Sigmoid colon (tissue), 7 donors: ENCODE results near the gene SLC2A13. TPM values are rescaled to one million over a fixed set of nuclear protein-coding genes. Genes with fewer than 3 reads are reported as not detected.

ENCODE experiments used
- DNase-seq: peaks from one replicate; pipeline ENCODE4 v3.0.0-alpha.2; 2019
- H3K27ac ChIP-seq, 4 donors: fragments of 200-600 bp; sonication (generic); one replicate each; pipeline ENCODE4 v1.5.1; 2016 to 2019; ENCODE audit warnings: mild to moderate bottlenecking in 1 of 4
- H3K27me3 ChIP-seq, 3 donors: fragments of 200-600 bp; sonication (generic); one replicate each; pipeline ENCODE4 v1.5.1; 2019; ENCODE audit warnings: mild to moderate bottlenecking in 1 of 3
- H3K36me3 ChIP-seq, 4 donors: fragments of 200-600 bp; sonication (generic); one replicate each; pipeline ENCODE4 v1.5.1; 2016 to 2019
- H3K4me1 ChIP-seq, 4 donors: fragments of 200-600 bp; sonication (generic); one replicate each; pipeline ENCODE4 v1.5.1; 2017 to 2019
- H3K4me3 ChIP-seq, 4 donors: fragments of 200-600 bp; sonication (generic); one replicate each; pipeline ENCODE4 v1.5.1; 2017 to 2019; ENCODE audit warnings: mild to moderate bottlenecking in 2 of 4, moderate library complexity in 1 of 4
- H3K9me3 ChIP-seq, 4 donors: fragments of 200-600 bp in 3 of 4; sonication (generic) in 3 of 4; one replicate each; pipeline versions ENCODE4 v1.5.1 to v1.6.1; 2013 to 2019
- EP300 ChIP-seq, 4 donors: sonication (generic); formaldehyde crosslinking; IDR thresholded peaks; one replicate each; pipeline ENCODE4 v1.6.1; 2017; ENCODE audit warnings: antibody characterized with exemption in 4 of 4
- POLR2A ChIP-seq, 2 donors: fragments of 450-650 bp; IDR thresholded peaks; one replicate each; pipeline ENCODE4 v1.6.1; 2016; ENCODE audit warnings: antibody characterized with exemption in 2 of 2, mild to moderate bottlenecking in 2 of 2, moderate library complexity in 2 of 2
- POLR2AphosphoS5 ChIP-seq, 4 donors: sonication (generic); formaldehyde crosslinking; IDR thresholded peaks; one replicate each; pipeline ENCODE4 v1.6.1; 2017; ENCODE audit warnings: antibody characterized with exemption in 4 of 4
- WGBS, 2 donors: extraction: QIAGEN DNeasy Blood & Tissue Kit; methylation state at CpG; one replicate each; pipeline ENCODE4 v1.1.7; 2013; 5-methylcytosine and 5-hydroxymethylcytosine counted together
- intact Hi-C: fragments of 100-400 bp; cut with DNase I; formaldehyde crosslinking; loops from one replicate; pipeline ENCODE4 v1.15.1; 2023
- polyA plus RNA-seq, 3 donors: library from polyadenylated mRNA; stranded (reverse); fragments of 200-250 nt; gene quantifications; one replicate each; pipeline ENCODE4 v1.2.3, GENCODE V29; 2013
- total RNA-seq, 4 donors: library from RNA; depleted of rRNA; stranded (reverse); fragments of >200 nt; gene quantifications; one replicate each; pipeline ENCODE4 v1.1.0, GENCODE V29; 2016
- TF ChIP-seq, protein P1 (sequence below), 4 experiments: fragments of 450-650 bp in 3 of 4; fragments of 200-600 bp in 1 of 4; IDR thresholded peaks; one replicate each; pipeline ENCODE4 v1.5.1; 2016 to 2019; ENCODE audit warnings: antibody characterized with exemption in 4 of 4, mild to moderate bottlenecking in 3 of 4, moderate library complexity in 2 of 4
- donor health status: healthy with polysubstance abuse.
- donor health status: Bipolar disorder and iron deficiency.
- donor health status: healthy.

SLC2A13 gene
- total and polyA plus RNA-seq, 7 donors = 1.8 to 32.3 (median 20.2) TPM

DNA sequence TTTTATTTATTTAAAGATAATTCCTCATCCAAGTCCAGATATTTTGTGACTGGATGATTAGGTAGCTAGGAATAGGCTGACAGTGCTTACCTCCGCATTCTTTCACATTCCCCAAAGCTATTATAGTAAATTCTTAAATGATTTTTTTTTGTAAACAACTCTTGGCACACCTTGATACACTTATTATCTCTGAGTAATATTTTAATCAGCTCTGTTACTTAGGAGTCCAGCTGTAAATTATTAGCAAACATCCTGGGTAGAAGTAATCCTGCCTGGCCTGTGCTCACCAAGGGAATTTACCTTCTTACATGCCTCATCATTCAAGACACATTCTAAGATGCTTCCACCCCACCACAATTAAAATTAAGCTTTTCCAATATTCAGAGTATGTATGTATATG lies 186.1 kb downstream of the SLC2A13 start:
- Histone ChIP-seq H3K27ac (no peak overlapping the region), H3K4me1 (peaks cover 0 to 5% (median 0%) of the 10 kb centered on the region in 4 donors), H3K9me3 (no peaks in the 10 kb centered on the region), H3K4me3 (no peak overlapping the region), H3K36me3 (no peaks in the 10 kb centered on the region), H3K27me3 (no peaks in the 10 kb centered on the region)
- 96 to 98% methylated on average over 1 of the region's 1 CpG for WGBS, 2 donors
- intact Hi-C loops = loop anchor here (10.0 kb wide), 1 partner anchor 185 kb away; the partner anchor contains the start of gene SLC2A13
- TF ChIP-seq, protein P1, sequence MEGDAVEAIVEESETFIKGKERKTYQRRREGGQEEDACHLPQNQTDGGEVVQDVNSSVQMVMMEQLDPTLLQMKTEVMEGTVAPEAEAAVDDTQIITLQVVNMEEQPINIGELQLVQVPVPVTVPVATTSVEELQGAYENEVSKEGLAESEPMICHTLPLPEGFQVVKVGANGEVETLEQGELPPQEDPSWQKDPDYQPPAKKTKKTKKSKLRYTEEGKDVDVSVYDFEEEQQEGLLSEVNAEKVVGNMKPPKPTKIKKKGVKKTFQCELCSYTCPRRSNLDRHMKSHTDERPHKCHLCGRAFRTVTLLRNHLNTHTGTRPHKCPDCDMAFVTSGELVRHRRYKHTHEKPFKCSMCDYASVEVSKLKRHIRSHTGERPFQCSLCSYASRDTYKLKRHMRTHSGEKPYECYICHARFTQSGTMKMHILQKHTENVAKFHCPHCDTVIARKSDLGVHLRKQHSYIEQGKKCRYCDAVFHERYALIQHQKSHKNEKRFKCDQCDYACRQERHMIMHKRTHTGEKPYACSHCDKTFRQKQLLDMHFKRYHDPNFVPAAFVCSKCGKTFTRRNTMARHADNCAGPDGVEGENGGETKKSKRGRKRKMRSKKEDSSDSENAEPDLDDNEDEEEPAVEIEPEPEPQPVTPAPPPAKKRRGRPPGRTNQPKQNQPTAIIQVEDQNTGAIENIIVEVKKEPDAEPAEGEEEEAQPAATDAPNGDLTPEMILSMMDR (IDR thresholded peaks at IDR 0.05) = no peak
- TF ChIP-seq EP300 (IDR thresholded peaks at IDR 0.05) (no peak), POLR2A (IDR thresholded peaks at IDR 0.05) (no peak), POLR2AphosphoS5 (IDR thresholded peaks at IDR 0.05) (no peak)
- no peak for DNase-seq

DNA sequence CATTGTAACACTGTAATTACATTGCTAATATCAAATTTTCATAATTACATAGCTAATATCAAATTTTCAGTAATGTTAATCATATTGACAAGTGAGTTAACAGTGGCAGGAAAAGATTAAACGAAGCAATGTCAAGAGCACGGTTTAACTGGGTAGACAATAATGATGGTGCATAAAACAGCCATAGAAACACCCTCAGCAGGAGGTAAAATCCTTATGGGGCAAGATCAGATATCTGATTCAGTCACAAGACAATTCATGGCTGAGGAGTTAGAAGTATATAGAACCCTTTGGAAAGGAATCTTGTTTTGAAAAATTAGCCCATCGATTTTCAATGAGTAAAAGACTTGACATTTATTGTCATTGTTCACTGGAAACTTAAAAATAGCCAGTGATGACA lies 190.6 kb downstream of the SLC2A13 start:
- peak overlapping the region in 1 of 4 donors; percentile 13 for H3K27ac ChIP-seq
- no peaks in the 10 kb centered on the region for H3K27me3 ChIP-seq
- DNase-seq = no peak
- no peak overlapping the region for H3K4me3 ChIP-seq
- peaks cover 0 to 5% (median 0%) of the 10 kb centered on the region in 4 donors for H3K4me1 ChIP-seq
- no peaks in the 10 kb centered on the region for H3K9me3 ChIP-seq
- intact Hi-C loops = no loop called here
- TF ChIP-seq EP300 (IDR thresholded peaks at IDR 0.05) = no peak
- TF ChIP-seq, protein P1 (IDR thresholded peaks at IDR 0.05) = no peak
- TF ChIP-seq POLR2A (IDR thresholded peaks at IDR 0.05) = no peak
- no peak for TF ChIP-seq POLR2AphosphoS5 (IDR thresholded peaks at IDR 0.05)
- 85 to 92% methylated on average over 3 of the region's 3 CpGs for WGBS, 2 donors
- H3K36me3 ChIP-seq = no peaks in the 10 kb centered on the region

DNA sequence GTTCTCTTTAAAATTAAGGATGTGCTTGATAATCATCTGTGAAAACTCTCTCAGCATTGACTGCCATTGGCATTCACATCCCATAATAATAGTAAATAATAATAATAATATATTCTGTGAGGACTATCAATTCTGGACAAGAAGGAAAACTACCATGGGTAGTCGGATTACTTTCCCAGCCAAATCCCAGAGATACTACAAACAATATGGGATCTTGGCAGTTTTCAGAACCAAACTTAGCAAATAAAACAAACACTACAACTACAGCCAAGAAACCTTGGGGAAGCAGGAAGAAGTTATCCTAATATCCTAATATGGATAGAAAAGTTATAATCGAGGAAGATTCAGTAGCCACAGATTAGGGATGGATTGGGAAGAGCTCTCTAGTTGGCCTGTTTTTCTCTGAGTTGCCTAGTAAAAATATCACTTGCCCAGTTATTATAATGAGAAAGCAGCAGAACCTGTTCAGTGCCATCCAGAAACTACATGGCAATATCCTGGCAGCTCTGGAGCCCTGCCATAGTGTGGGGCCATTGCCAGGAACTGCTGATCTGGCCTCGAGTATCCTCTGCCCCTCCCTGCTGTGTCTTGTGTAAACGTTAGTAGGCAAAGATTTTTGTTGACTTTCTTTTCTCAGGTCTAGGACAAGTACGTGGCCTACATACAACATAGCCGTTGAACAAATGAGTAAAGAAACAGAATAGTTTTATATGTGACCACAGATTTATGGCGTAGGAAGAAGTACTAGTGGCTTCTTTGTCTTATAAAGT lies 193.5 kb downstream of the SLC2A13 start:
- Histone ChIP-seq H3K27me3 (no peaks in the 10 kb centered on the region), H3K4me1 (peaks cover 0 to 5% (median 0%) of the 10 kb centered on the region in 4 donors), H3K9me3 (no peaks in the 10 kb centered on the region), H3K4me3 (no peak overlapping the region), H3K36me3 (no peaks in the 10 kb centered on the region), H3K27ac (peak overlapping the region in 2 of 4 donors; percentile 40 to 54)
- 15 to 69% methylated on average over 7 of the region's 7 CpGs for WGBS, 2 donors
- peak; percentile 79 for DNase-seq
- intact Hi-C loops = no loop called here
- TF ChIP-seq EP300 (IDR thresholded peaks at IDR 0.05) = no peak
- TF ChIP-seq POLR2AphosphoS5 (IDR thresholded peaks at IDR 0.05) = peak in 1 of 4 donors; percentile 24

DNA sequence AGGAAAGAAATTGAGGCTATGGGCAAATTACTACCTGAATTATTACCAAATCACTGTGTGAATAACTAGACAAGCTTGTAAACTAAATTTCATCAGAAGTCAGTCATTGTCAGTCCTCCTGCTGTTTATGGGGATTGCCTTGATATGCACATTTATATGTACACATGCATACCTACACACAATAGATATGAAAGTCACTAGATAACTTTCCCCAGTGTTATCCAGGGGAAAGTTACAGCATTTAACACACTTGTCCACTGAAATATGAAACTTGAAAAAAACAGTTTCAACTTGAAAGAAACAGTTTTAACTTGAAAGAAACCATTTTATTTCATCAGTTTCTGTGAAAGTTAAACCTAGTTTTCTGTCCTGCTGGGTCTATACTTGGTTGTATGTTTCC lies 199.6 kb downstream of the SLC2A13 start:
- no peak overlapping the region for H3K4me3 ChIP-seq
- no peaks in the 10 kb centered on the region for H3K27me3 ChIP-seq
- H3K36me3 ChIP-seq = no peaks in the 10 kb centered on the region
- TF ChIP-seq POLR2A (IDR thresholded peaks at IDR 0.05) = no peak
- TF ChIP-seq, protein P1 (IDR thresholded peaks at IDR 0.05) = no peak
- TF ChIP-seq EP300 (IDR thresholded peaks at IDR 0.05) = no peak
- TF ChIP-seq POLR2AphosphoS5 (IDR thresholded peaks at IDR 0.05) = no peak
- H3K27ac ChIP-seq = peak overlapping the region in 1 of 4 donors; percentile 62
- intact Hi-C loops = no loop called here
- DNase-seq = no peak
- H3K4me1 ChIP-seq = peaks cover 0 to 17% (median 13%) of the 10 kb centered on the region in 4 donors
- H3K9me3 ChIP-seq = no peaks in the 10 kb centered on the region

DNA sequence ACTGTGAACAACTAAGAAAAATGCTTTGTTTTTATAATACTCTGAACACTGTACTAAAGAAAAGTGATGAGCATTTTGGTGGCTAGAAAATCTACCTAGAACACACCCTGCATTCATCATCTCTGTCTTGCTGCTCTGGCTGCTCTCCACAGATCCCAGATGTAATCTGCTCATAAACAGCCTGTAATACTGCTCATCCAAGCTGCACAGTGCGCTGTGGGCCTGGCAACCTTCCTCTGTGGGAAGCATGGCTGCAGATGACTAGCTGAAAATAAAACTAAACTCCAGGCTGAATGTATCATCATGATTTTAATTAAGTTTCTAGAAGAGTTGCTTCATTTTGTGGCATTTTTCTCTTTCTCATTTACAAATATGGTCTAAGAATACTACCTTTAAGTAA lies 200.7 kb downstream of the SLC2A13 start:
- Histone ChIP-seq H3K9me3 (no peaks in the 10 kb centered on the region), H3K27ac (peak overlapping the region in 3 of 4 donors; percentile 27 to 62 (median 45)), H3K36me3 (no peaks in the 10 kb centered on the region), H3K27me3 (no peaks in the 10 kb centered on the region), H3K4me3 (no peak overlapping the region), H3K4me1 (peaks cover 0 to 17% (median 13%) of the 10 kb centered on the region in 4 donors)
- DNase-seq = peak; percentile 88
- 18 to 58% methylated on average over 1 of the region's 1 CpG for WGBS, 2 donors
- intact Hi-C loops = no loop called here
- TF ChIP-seq, protein P1 (IDR thresholded peaks at IDR 0.05) = no peak
- no peak for TF ChIP-seq EP300 (IDR thresholded peaks at IDR 0.05)
- TF ChIP-seq POLR2AphosphoS5 (IDR thresholded peaks at IDR 0.05) = peak in 1 of 4 donors; percentile 36
